ENCODE results near the gene WNT7B.

WNT7B gene

DNA sequence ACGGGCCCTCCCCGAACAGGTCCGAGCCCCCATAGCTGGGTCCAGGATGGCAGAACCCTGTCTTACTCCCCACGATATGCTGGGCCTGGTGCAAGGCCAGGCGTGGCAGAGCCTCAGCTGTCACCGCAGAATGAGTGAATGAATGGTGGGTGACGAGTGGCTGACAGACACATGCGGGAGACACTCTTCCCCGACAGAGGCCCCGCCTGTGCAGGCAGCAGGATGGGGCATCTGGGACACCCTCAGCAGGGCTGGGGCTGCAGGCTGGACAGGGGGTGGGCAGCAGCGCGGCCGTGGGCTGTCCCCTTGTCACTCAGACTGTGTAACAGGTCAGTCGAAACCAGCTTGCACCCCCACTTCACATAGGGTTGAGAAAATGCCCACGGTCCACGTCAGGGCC lies 18.0 kb downstream of the WNT7B start:
- TF ChIP-seq, protein P1, sequence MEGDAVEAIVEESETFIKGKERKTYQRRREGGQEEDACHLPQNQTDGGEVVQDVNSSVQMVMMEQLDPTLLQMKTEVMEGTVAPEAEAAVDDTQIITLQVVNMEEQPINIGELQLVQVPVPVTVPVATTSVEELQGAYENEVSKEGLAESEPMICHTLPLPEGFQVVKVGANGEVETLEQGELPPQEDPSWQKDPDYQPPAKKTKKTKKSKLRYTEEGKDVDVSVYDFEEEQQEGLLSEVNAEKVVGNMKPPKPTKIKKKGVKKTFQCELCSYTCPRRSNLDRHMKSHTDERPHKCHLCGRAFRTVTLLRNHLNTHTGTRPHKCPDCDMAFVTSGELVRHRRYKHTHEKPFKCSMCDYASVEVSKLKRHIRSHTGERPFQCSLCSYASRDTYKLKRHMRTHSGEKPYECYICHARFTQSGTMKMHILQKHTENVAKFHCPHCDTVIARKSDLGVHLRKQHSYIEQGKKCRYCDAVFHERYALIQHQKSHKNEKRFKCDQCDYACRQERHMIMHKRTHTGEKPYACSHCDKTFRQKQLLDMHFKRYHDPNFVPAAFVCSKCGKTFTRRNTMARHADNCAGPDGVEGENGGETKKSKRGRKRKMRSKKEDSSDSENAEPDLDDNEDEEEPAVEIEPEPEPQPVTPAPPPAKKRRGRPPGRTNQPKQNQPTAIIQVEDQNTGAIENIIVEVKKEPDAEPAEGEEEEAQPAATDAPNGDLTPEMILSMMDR (IDR thresholded peaks at IDR 0.05; ENCODE audit: extremely low read depth, insufficient read depth, missing control alignments), result no peak

DNA sequence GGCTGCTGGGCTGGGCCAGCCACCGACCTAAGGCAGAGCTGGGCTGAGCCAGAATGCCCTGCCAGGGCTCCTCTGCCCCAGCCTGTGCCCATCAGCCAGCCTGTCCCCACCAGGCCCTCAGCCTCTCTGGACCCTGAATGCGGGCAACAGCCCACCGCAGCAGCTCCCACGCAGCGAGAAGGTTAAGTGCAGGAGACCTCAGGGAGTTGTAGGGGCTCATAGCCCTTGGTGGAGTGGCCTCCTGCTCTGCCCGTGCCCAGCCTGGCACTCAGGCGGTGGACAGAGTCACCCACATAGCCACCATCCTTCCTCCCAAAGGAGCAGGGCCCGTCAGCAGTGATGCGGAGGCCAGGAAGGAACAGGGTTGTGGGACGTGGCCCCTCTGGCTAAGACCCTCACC lies 19.1 kb downstream of the WNT7B start:
- in situ Hi-C loops (cut with MboI; ENCODE audit: low pct_unique_long_range_greater_than_20kb, low sequenced_read_pairs, unreplicated experiment), result no loop called here
- TF ChIP-seq, protein P1 (IDR thresholded peaks at IDR 0.05; ENCODE audit: extremely low read depth, insufficient read depth, missing control alignments), result no peak
- DNase-seq (ENCODE audit: low spot score), result no peak

More for the DNA sequence above, 18.0 kb downstream of the WNT7B start:
- DNase-seq (ENCODE audit: low spot score), result no peak
- in situ Hi-C loops (cut with MboI; ENCODE audit: low pct_unique_long_range_greater_than_20kb, low sequenced_read_pairs, unreplicated experiment), result no loop called here

DNA sequence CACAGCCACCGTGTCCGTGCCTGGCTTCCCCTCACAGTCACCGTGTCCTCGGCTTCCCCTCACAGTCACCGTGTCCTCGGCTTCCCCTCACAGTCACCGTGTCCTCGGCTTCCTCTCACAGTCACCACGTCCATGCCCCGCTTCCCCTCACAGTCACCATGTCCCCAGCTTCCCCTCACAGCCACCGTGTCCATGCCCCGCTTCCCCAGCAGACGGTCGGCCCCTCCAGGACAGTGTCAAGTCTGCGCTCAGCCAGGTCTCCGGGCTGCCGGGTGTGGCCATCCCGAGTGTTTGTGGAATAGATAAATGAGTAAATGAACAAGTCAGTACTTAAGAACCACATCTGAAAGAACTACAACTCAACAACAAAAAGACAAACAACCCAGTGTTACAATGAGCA lies 23.8 kb downstream of the WNT7B start:
- TF ChIP-seq, protein P1 (IDR thresholded peaks at IDR 0.05; ENCODE audit: extremely low read depth, insufficient read depth, missing control alignments), result no peak
- DNase-seq (ENCODE audit: low spot score), result no peak
- in situ Hi-C loops (cut with MboI; ENCODE audit: low pct_unique_long_range_greater_than_20kb, low sequenced_read_pairs, unreplicated experiment), result no loop called here

DNA sequence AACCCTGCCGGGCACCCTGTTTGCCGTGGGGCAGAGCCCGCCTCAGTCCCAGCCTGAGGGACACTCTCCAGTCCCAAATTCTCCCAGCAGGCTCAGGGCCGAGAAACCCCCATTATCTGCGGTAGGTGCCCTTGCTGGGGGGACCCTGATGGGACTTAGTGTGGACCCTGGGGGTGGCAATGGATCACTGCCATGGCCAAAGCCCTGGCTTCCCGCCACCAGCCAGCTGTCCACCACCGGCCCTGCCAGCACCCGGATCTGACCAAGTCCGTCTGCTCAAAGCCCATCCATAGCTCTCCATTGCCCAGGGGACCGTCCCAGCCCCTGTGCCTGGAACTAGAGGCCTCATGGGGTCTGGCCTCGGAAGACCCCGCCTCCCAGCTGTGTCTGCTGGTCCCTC lies 24.4 kb downstream of the WNT7B start:
- TF ChIP-seq, protein P1 (IDR thresholded peaks at IDR 0.05; ENCODE audit: extremely low read depth, insufficient read depth, missing control alignments), result no peak
- DNase-seq (ENCODE audit: low spot score), result no peak
- in situ Hi-C loops (cut with MboI; ENCODE audit: low pct_unique_long_range_greater_than_20kb, low sequenced_read_pairs, unreplicated experiment), result no loop called here

DNA sequence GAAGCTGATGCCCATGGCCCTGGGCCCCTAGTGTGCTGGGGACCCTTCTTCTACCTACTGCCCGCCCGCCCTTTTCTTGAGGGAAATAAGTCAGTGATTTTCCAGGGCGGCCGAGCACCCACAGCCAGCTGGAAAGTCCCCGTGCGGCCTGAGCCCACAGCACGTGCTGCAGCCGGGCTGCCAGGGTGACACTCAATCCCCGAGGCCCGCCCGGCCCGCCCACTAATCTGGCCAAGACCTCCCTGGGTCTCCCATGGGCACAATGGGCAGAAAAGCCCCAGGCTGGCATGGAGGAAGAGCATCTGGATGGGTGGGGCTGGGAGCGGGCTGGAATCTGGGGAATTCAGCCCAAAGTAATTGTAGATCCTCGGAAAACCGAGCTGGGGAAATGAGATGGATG lies 24.8 kb downstream of the WNT7B start:
- in situ Hi-C loops (cut with MboI; ENCODE audit: low pct_unique_long_range_greater_than_20kb, low sequenced_read_pairs, unreplicated experiment), result no loop called here
- TF ChIP-seq, protein P1 (IDR thresholded peaks at IDR 0.05; ENCODE audit: extremely low read depth, insufficient read depth, missing control alignments), result no peak
- DNase-seq (ENCODE audit: low spot score), result no peak

DNA sequence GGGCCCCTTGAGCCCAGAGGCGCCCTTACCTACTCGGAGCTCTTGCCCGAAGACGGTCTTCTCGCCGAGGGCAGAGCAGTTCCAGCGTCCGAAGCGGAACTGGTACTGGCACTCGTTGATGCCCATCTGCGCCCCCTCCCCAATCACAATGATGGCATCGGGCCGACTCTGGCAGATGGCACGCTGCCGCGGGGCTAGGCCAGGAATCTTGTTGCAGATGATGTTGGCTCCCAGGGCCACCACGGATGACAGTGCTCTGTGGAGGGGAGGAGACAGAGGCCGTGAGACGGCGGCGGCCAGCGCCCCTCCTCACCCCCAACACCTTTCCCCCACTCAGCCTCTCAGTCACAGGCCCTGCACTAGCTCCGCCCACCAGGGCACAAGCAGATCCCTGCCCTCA lies 27.1 kb downstream of the WNT7B start:
- TF ChIP-seq, protein P1 (IDR thresholded peaks at IDR 0.05; ENCODE audit: extremely low read depth, insufficient read depth, missing control alignments), result no peak
- no peak for DNase-seq (ENCODE audit: low spot score)
- in situ Hi-C loops (cut with MboI; ENCODE audit: low pct_unique_long_range_greater_than_20kb, low sequenced_read_pairs, unreplicated experiment), result no loop called here

Measured in GM13977 (cell line).